Ramos (cell line): Measurements from ENCODE around the gene WNT3A.

Source experiments
- in situ Hi-C: fragments of 300-500 bp; cut with MboI; formaldehyde crosslinking; loops from one replicate; pipeline ENCODE4 v1.14.3; 2022; ENCODE audit warnings: low sequenced_read_pairs; ENCODE audit not compliant: unreplicated experiment

WNT3A gene

GRCh38 chr1:228046421-228047182 lies 39.8 kb downstream of the WNT3A start:
- in situ Hi-C loops, result no loop called here

- in situ Hi-C loops, result no loop called here
These were observed 40.3 kb downstream of the WNT3A start for GRCh38 chr1:228047183-228047466.

- in situ Hi-C loops, result no loop called here
These were observed 41.3 kb downstream of the WNT3A start for GRCh38 chr1:228048120-228048519.

- in situ Hi-C loops, result no loop called here
These were observed 42.0 kb downstream of the WNT3A start for GRCh38 chr1:228048659-228049298.

GRCh38 chr1:228050571-228051231 lies 43.9 kb downstream of the WNT3A start:
- in situ Hi-C loops, result no loop called here

- in situ Hi-C loops, result no loop called here
These were observed 51.6 kb downstream of the WNT3A start for GRCh38 chr1:228058172-228058948.

- in situ Hi-C loops, result no loop called here
These were observed 52.3 kb downstream of the WNT3A start for GRCh38 chr1:228058949-228059633.

- in situ Hi-C loops, result no loop called here
These were observed 53.0 kb downstream of the WNT3A start for GRCh38 chr1:228059634-228060457.

- in situ Hi-C loops, result no loop called here
These were observed 53.8 kb downstream of the WNT3A start for GRCh38 chr1:228060458-228061190.

- in situ Hi-C loops, result no loop called here
These were observed 54.8 kb downstream of the WNT3A start for GRCh38 chr1:228061411-228062084.

- in situ Hi-C loops, result no loop called here
These were observed 55.4 kb downstream of the WNT3A start for GRCh38 chr1:228062085-228062791.

GRCh38 chr1:228062812-228063211 lies 56.0 kb downstream of the WNT3A start:
- in situ Hi-C loops, result no loop called here

GRCh38 chr1:228063251-228064191 lies 56.7 kb downstream of the WNT3A start:
- in situ Hi-C loops, result no loop called here

- in situ Hi-C loops, result no loop called here
These were observed 57.5 kb downstream of the WNT3A start for GRCh38 chr1:228064296-228064695.

- in situ Hi-C loops, result no loop called here
These were observed 58.1 kb downstream of the WNT3A start for GRCh38 chr1:228064741-228065542.
